IMR-90 (cell line): ENCODE results near the gene POU2F1.

Experiments
- BHLHE40 ChIP-seq: fragments of 150-350 bp; IDR thresholded peaks from 2 replicates; pipeline ENCODE4 v1.6.1; 2016; ENCODE audit warnings: mild to moderate bottlenecking, low read depth, low read length
- CEBPB ChIP-seq: IDR thresholded peaks from 2 replicates; pipeline ENCODE4 v1.6.1; 2012; ENCODE audit warnings: low read depth, low read length, improper control_type of control experiment
- CHD1 ChIP-seq: IDR thresholded peaks from 2 replicates; pipeline ENCODE4 v1.6.1; 2012; ENCODE audit warnings: low read depth, low read length, improper control_type of control experiment
- MAFK ChIP-seq: IDR thresholded peaks from 2 replicates; pipeline ENCODE4 v1.6.1; 2012; ENCODE audit warnings: low read depth, low read length, improper control_type of control experiment
- MAZ ChIP-seq: IDR thresholded peaks from 2 replicates; pipeline ENCODE4 v1.6.1; 2012; ENCODE audit warnings: low read depth, mild to moderate bottlenecking, low read length, improper control_type of control experiment, moderate library complexity, borderline replicate concordance
- MXI1 ChIP-seq: IDR thresholded peaks from 2 replicates; pipeline ENCODE4 v1.6.1; 2012; ENCODE audit warnings: low read depth, mild to moderate bottlenecking, low read length, moderate library complexity, borderline replicate concordance
- NFE2L2 ChIP-seq: fragments of 150-350 bp; IDR thresholded peaks from 2 replicates; pipeline ENCODE4 v1.6.1; 2016; ENCODE audit warnings: low read depth, mild to moderate bottlenecking, low read length
- POLR2A ChIP-seq: IDR thresholded peaks from 2 replicates; pipeline ENCODE4 v1.6.1; 2012; ENCODE audit warnings: mild to moderate bottlenecking, low read depth, low read length
- RAD21 ChIP-seq: IDR thresholded peaks from 2 replicates; pipeline ENCODE4 v1.6.1; 2012; ENCODE audit warnings: low read length, improper control_type of control experiment
- RCOR1 ChIP-seq: IDR thresholded peaks from 2 replicates; pipeline ENCODE4 v1.6.1; 2012; ENCODE audit warnings: mild to moderate bottlenecking, low read length, improper control_type of control experiment; ENCODE audit not compliant: insufficient replicate concordance
- RFX5 ChIP-seq: IDR thresholded peaks from 2 replicates; pipeline ENCODE4 v1.8.0; 2012; ENCODE audit warnings: low read depth, mild to moderate bottlenecking, low read length, moderate library complexity
- SMC3 ChIP-seq: fragments of 150-350 bp; IDR thresholded peaks from 2 replicates; pipeline ENCODE4 v1.6.1; 2016; ENCODE audit warnings: low read depth, mild to moderate bottlenecking, antibody characterized with exemption, low read length, moderate library complexity
- TF ChIP-seq, protein P1 (sequence below): conservative IDR thresholded peaks from 2 replicates; pipeline ENCODE4 v1.5.1; 2012; ENCODE audit warnings: mild to moderate bottlenecking, low read depth, low read length, improper control_type of control experiment
- TF ChIP-seq, protein P2 (sequence below): fragments of 150-350 bp; IDR thresholded peaks from 2 replicates; pipeline ENCODE4 v1.6.1; 2016; ENCODE audit warnings: low read depth, mild to moderate bottlenecking, low read length, moderate library complexity, borderline replicate concordance

DNA sequence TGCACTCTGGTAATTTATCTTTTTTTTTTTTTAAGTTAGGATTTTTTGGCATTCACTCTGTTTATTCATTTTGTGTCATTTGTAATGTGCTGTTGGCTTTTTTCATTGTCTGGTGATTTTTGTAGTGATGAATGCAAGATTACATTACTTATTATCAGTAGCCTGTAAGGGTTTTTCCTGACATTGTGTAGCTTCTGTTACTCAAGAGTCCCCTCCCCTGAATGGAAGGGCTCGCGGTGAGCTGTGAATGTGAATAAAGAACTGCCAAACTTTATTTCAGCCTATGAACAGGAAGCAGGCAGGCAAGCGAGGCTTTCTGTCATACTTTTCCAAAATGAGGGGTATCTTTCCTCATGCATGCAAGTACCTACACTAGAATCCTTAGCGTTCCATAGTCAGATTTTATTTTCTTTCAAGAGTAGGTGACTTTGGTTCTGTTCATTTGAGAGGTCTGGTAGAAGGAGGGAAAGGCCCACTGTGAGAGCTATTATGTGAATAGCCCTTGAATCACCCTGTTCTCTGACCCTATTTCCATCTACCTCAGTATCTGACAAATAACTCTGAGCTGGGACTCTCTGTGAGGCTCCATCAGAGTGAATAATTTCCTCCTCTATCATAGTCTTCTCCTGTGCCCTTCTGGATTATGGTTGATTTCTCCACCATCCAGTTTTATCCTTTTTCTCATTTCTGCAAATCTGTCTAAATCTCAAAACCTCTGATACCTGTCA, 183.6 kb downstream of the POU2F1 start:
- TF ChIP-seq RAD21: no peak
- no peak for TF ChIP-seq MXI1
- TF ChIP-seq SMC3: no peak
- TF ChIP-seq, protein P1, sequence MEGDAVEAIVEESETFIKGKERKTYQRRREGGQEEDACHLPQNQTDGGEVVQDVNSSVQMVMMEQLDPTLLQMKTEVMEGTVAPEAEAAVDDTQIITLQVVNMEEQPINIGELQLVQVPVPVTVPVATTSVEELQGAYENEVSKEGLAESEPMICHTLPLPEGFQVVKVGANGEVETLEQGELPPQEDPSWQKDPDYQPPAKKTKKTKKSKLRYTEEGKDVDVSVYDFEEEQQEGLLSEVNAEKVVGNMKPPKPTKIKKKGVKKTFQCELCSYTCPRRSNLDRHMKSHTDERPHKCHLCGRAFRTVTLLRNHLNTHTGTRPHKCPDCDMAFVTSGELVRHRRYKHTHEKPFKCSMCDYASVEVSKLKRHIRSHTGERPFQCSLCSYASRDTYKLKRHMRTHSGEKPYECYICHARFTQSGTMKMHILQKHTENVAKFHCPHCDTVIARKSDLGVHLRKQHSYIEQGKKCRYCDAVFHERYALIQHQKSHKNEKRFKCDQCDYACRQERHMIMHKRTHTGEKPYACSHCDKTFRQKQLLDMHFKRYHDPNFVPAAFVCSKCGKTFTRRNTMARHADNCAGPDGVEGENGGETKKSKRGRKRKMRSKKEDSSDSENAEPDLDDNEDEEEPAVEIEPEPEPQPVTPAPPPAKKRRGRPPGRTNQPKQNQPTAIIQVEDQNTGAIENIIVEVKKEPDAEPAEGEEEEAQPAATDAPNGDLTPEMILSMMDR: no peak
- TF ChIP-seq, protein P2, sequence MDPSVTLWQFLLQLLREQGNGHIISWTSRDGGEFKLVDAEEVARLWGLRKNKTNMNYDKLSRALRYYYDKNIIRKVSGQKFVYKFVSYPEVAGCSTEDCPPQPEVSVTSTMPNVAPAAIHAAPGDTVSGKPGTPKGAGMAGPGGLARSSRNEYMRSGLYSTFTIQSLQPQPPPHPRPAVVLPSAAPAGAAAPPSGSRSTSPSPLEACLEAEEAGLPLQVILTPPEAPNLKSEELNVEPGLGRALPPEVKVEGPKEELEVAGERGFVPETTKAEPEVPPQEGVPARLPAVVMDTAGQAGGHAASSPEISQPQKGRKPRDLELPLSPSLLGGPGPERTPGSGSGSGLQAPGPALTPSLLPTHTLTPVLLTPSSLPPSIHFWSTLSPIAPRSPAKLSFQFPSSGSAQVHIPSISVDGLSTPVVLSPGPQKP: no peak
- TF ChIP-seq CEBPB: no peak
- TF ChIP-seq POLR2A: no peak
- TF ChIP-seq NFE2L2: no peak
- TF ChIP-seq RCOR1: no peak
- TF ChIP-seq RFX5: no peak
- no peak for TF ChIP-seq CHD1
- TF ChIP-seq MAZ: no peak
- TF ChIP-seq BHLHE40: no peak
- TF ChIP-seq MAFK: no peak
